Stimulated activated CD8-positive, alpha-beta memory T cell treated with anti-CD3 and anti-CD28 coated beads, Interleukin-7, amount 100 ng/mL, for 48 hours (primary cell): Measurements from ENCODE around the gene KCNG3.

Source experiments
- DNase-seq, 2 donors: peaks; one replicate each; pipeline ENCODE4 v3.0.0-alpha.2; 2020; ENCODE audit warnings: low read depth in 1 of 2; ENCODE audit errors: extremely low read depth in 1 of 2

KCNG3 gene

DNA sequence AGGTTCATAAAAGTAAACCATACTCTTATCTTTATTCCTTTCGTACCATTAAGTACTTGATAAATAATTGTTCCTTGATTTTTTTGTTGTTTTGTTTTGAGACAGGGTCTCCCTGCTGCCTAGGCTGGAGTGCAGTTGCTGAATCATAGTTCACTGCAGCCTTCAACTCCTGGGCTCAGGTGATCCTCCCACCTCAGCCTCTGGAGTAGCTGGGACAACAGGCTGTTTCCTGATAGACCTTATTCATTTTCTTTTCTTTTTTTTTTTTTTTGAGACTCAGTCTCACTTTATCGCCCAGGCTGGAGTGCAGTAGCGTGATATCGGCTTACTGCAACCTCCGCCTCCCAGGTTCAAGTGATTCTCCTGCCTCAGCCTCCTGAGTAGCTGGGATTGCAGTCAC lies 5.5 kb downstream of the KCNG3 start:
- no peak for DNase-seq

DNA sequence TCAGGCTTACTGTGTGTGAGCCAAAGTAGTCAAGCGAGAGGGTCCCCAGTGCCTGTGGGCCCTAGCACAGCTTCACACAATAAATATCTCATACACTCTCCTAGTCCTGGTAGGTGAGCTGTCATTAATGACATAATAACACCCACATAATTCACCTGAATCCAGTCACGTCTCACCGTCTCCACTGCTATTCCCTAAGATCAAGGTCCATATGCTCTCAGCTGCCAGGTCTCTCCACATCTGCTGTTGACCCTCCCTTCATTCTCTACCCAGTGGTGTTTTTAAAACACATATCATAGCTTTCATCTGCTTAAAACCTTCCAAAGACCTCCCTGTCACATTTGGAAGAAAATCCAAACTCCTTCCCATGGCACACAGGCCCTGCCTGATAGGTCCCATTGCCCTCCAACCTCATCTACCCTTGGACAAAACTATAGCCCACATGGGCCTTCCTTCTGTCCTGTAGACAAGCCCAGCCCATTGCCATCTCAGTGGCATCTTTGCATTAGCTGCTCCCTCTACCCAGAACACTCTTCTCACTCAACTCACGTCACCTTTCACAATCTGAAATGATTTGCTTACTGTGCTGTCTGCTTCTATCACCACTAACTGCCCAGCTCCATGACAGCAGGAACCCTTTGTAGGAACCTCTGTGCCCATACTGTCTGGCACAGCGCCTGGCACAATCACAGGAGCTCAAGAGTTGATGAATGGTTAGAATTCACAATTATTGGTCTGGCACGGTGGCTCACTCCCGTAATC lies 7.5 kb downstream of the KCNG3 start:
- DNase-seq: no peak

DNA sequence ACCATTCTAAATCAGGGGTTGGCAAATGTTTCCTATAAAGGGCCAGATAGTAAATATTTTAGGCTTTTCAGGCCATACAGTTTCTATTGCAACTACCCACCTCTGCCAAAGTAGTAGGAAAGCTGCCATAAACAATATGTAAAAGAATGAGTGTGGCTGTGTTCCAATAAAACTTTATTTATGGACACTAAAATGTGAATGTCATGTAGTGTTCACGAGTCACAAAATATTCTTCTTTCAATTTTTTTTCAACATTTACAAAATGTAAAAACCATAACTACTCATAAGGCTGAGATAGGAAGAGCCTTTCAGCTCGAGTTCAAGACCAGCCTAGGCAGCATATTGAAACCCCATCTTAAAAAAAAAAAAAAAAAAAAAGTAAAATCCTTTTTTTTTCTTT lies 13.4 kb downstream of the KCNG3 start:
- DNase-seq: no peak

DNA sequence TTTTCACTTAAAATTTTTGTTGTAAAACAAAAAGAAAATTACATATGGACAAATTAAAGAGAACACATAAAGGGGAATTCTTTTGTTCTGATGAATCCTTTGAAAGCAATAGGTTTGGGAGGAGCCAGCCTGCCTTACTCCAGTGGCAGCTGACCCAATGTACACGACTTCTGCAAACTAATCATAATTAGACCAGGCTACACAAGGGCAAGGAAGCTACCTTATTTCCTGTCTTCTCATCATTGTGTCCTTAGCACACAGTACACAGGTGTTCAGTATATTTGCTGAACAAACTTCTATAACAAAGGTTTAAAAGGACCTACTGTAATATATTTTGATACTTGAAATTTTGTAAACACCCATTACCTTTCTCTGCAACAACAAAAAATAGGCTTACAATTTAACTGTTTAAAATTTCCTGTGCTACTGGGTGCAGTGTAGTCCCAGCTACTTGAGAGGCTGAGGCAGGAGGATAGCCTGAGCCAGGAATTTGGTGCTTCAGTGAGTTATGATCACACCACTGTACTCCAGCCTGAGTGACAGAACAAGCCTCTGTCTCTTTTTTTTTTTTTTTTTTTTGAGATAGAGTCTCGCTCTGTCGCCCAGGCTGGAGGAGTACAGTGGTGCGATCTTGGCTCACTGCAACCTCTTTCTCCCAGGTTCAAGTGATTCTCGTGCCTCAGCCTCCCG lies 18.9 kb downstream of the KCNG3 start:
- DNase-seq: no peak

DNA sequence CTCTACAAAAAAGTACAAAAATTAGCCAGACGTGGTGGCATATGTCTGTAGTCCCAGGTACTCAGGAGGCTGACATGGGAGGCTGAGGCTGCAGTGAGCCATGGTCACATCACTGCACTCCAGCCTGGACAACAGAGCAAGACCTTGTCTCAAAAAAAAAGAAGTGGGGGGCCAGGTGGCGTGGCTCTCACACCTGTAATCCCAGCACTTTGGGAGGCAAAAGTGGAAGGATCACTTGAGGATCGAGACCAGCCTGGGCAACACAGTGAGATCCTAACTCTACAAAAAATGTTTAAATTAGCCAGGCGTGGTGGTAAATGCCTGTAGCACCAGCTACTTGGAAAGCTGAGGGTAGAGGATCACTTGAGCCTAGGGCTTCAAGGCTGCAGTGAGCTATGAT lies 23.1 kb downstream of the KCNG3 start:
- no peak for DNase-seq

DNA sequence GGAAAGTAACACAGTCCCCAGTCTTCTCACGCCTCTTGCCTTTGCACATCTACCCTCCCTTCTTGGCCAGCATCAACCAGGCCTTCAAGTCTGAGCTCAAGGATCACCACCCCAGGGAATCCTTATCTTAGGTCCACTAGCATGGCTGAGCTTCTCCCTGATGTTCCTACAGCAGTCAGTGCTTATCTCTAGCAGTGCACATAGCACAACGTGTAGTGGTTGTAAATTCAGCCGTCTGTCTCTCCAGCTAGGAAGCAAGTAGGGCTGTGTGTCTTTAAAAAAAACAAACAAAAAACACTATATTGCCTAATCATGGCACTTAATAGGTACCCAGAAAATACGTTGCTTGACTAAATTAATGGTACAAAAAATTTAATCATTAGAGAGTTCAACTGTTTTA lies 29.2 kb downstream of the KCNG3 start:
- no peak for DNase-seq

DNA sequence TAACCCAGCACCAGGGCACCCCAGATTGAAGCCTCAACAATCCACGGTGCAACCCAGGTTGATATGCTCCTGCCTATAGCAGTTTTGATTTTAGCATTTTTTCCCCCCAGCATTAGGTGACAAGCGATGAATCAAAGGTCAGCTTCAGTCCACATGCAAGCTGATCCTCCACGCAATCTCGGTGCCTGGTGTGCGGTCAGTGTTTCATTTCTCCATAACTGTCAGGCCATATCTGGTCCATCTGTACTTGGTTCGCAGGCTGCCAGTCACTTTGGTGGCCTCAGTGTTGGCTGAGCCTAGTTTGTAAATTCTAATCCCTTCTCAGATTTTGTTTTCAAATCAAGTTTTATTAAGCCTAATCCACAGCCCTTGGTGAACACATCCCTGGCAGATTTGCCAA lies 30.2 kb downstream of the KCNG3 start:
- no peak for DNase-seq

DNA sequence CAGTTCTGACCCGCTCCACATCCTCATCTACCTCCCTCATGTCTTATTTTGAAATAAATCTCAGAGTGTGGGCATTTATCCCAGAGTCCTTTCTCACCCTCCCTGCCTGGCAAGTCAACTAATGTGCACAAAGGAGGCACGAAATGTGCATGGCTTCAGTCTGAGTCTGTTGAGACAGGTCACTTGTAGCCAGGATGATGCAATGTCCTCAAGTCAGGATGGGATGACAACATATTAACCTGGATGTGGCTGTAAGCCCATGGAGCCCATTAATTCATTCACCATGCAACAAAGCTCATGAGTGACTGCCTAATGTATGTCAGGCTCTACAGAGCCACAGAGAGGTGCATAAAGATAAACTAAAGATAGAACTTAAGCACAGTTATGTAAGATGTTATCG lies 34.5 kb downstream of the KCNG3 start:
- DNase-seq: no peak

DNA sequence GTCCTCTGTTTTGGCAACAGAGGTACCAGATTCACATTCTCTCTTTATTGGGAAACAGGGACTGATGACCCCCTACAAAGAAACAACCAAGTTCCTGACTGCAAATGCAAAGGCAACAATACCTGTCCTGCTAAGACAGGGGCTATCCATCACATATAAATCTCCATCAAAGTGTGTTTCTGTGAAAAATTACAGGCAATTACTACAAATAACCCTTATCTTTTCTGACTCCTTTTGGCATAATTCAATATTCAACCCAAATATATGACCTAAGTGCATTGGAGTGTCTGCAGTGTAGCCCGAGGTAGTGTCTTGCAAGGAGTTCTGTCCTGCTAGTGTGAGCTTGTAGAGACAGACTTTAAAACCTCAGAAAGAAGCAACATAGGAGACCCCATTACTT lies 35.4 kb downstream of the KCNG3 start:
- no peak for DNase-seq

DNA sequence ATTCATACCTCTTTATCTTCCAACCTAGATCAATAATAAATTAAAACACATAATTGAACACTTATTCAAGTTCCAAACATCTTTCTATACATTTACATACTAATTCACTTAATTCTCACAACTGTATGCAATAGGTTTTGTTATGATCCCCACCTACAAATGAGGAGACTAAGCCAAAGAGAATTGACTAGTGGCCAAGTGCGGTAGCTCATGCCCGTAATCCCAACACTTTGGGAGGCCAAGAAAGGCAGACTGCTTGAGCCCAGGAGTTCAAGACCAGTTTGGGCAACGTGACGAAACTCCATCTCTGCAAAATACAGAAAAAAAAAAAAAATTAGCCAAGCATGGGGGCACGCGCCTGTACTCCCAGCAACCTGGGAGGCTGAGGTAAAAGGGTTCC lies 36.8 kb downstream of the KCNG3 start:
- DNase-seq: no peak

DNA sequence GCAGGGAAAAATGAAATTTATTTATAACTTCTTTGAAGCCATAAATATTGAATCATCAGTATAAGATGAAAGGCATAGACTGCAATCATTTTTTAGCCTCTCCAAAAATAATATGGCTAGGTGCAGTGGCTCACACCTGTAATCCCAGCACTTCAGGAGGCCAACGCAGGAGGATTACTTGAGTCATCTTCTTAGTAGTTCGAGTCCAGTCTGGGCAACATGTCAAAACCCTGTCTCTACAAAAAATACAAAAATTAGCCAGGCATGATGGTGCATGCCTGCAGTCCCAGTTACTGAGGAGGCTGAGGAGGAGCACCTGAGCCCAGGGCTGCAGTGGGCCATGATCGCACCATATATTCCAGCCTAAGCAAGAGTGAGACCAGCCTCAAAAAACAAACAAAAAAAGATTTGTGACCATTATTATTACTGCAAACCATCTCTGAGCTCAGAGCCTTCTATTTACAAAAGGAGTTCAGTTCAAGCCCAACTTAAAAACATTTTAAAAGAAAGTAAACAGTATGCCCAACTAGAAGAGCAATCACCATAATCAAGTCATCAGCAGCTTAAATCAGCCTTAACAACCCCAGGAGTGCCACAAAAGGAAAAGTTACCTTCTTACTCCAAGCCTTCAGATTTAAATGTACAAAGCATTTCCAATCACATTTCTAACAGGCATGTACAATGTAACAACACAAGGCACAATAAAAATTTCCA lies 37.5 kb downstream of the KCNG3 start:
- DNase-seq: no peak

DNA sequence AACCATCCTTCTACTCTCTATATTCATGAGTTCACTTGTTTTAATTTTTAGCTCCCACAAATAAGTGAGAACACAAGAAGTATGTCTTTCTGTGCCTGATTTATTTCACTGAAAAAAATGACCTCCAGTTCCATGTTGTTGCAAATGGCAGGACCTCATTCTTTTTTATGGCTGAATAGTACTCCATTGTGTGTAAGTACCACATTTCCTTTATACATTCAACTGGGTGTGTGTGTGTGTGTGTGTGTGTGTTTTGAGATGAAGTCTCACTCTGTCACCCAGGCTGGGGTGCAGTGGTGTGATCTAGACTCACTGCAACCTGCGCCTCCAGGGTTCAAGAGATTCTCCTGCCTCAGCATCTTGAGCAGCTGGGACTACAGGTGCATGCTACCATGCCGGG lies 41.2 kb downstream of the KCNG3 start:
- no peak for DNase-seq

DNA sequence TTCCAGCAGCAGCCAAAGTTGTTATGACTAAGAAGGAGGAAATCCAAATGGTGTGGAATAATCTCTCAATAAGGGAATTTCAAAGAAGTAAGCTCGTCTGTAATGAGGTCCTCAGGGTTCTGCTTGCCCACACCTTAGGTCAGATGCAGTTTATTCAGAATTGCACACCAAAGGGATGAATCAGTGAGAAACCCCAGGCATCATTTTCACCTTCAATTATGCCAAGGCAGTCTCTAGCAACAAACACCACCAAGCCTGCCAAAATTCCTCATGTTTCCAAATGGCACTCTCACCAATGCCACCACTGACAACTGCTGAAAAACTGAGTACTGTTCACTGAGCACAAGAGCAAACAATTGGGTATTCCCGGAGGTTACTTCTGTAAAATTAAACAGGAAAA lies 43.6 kb downstream of the KCNG3 start:
- no peak for DNase-seq

DNA sequence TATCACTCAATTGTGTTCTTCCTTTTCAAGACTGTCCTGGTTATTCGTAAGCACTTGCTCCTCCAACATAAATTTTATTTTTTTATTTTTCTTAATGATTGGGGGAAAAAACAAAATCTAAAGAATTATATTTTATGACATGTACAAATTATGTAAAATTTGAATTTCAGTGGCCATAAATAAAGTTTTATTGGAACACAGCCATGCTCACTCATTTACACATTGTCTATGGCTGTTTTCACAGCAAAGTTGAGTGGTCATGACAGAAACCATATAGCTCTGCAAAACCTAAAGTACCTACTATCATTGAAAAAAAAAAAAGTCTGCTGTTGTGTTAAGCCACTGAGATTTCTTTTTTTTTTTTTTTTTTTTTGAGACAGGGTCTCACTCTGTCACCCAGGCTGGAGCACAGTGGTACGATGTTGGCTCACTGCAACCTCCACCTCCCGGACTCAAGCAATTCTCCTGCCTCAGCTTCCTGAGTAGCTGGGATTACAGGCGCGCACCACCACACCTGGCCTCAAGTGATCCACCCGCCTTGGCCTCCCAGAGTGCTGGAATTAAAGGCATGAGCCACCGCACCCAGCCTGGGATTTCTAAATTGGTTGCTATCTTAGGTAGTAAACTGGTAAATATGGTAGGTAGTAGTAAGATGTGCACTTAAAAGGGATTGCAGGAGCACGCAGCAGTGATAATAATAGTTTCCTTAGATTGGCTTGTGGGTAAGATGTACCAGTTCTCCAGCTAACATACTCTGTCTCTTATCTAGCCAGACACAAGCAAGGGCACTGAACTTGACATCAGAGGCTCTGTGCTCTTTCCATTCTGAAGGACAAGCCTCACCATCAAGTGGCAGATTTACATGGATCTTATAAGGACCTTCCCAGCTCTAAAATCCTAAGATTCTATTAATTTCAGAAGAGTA lies 44.4 kb downstream of the KCNG3 start:
- DNase-seq: no peak

DNA sequence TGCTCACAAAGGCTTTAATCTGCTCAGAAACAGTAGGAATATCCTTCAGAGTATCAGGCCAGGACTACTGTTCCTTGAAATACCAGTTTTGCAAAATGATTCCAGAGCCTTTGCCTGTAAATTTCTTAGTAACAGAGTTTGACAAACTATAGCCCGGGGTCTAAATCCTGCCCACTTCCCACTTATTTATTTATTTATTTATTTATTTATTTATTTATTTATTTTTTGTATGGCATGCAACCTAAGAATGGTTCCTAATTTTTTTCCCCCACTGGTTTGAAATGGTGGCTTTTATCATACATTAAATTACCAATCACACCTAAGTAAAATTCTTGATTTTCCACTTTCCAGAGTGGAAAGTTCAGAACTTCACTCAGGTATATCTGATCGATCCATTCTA lies 45.6 kb downstream of the KCNG3 start:
- no peak for DNase-seq

DNA sequence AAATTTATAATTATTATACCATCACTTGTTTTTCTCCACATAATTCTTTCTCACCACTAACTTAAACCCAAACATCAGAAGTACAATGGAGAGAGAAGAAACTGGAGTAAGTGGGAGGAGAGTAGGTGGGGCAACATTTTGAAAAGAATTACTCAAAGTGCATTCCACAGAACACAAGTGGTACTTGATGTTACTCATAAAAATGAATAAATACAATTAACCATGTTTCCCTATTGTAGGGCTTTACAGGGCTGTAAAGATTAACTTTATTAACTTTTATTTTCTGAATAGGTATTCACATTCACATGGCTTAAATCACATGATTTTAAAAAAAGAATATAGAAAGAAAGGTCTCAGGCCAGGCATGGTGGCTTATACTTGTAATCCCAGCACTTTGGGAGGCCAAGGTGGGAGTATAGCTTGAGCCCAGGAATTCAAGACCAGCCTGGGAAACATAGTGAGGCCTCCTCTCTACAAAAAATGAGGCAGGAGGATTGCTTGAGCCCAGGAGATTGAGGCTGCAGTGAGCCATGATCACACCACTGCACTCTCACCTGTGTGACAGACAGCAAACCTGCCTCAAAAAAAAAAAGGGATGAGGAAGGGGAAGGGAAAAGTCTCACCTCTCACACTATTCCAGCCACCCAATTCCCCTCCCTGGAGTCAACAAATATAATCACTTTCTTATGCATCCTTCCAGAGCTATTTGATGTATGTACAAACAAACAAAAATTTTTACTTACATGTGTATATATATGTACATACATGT lies 47.1 kb downstream of the KCNG3 start:
- DNase-seq: no peak

DNA sequence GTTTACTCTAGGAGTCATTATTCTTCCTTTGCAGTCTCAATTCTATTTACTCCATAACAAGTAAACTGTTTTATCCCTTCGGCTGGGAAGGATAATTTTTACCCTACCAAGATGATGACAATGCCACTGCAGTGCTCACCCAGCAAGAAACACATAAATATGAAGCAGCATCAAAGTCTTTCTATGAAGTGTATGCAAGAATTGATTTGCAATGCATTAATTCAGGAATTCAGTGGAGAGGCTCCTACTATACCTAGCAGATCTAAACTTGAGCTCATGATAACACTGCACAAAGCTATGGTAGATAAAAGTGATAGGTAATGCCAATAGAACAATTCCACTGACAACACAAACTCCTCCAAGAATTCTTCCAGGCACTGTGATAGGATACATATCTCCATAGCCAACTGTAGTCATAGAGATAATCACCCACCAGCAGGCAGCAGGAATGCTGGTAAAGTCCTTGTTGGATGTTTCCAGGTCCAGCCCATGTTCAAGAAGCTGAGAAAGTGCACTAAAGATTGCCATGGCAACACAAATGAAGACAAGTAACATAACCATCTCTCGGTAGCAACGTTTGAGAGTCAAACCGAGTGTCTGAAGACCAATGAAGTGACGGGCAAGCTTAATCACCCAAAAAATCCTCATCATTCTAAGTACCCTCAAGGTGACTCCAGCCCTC lies 49.9 kb downstream of the KCNG3 start:
- no peak for DNase-seq

DNA sequence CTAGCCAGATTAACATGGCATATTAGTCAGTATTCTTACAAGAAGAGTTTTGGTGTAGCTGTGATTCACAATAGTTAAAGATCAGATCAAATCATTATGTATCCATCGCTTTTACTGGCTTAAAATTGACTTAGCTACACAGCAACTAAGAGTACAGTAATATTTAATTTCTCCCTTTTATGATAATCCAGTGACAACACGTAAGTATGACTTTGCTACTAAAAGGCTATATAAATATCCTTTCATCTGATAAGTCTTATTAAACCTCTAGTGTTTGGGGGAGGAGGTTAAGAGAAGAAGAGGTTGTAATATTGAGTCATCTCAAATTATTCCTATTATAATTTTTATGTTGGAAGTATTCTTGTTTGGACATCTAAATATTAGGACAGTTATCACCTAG lies 51.0 kb downstream of the KCNG3 start:
- DNase-seq: no peak

DNA sequence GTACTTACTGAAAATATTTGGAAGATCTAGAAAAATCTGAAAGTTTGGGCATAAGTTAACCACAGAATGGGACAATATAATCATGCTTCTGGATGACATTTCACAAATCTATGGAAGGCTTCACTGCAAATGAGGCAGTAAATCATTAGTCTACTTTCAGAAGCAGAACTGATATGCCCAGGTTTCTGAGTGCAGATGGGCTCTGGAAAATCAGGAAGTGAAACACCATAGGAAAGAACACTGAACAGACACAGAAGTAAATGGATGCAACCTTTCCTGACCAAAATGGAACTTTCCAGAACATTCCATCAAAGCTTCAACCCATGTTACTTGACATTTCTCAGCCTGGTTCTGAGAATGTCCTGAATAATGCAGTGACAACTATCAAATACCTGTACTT lies 55.1 kb downstream of the KCNG3 start:
- DNase-seq: no peak

DNA sequence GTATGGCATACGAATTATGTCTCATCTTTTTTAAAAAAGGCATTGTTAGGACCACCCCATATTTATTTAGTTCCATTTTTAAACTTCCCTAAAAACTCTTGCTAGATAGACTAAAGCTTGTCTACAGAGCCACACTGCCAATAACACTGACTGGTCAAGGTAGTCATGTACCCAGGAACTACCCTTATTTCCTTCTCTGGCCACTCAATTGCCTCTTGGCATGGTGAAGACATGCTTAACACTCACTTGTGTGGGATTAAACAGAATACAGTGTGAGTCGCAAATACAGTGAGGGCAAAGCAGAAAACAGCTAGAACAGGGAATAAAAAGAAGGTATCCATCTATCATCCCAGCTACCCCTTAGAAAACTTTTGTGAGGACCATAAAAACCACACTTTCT lies 57.4 kb downstream of the KCNG3 start:
- DNase-seq: no peak
